ENCODE results near the gene FAM83E.
A peak's percentile ranks its signal among the peaks of the same experiment; 100 is the strongest.

The FAM83E gene

DNA sequence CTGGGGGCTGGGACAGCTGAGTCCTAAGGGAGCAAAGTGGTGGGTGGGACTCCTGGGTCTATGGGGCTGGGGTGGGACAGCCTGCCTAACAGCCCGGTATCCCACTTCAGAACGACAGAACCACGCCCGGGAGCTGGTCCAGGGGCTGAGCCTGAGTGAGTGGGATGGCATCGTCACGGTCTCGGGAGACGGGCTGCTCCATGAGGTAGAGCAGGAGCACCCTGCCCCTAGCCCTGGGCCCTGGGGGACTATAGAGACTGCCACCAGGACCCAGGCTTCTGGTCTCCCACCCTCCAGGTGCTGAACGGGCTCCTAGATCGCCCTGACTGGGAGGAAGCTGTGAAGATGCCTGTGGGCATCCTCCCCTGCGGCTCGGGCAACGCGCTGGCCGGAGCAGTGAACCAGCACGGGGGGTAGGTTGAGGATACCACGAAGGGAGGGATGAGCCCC, 13.0 kb upstream of the FAM83E start:
- no peak for DNase-seq

DNA sequence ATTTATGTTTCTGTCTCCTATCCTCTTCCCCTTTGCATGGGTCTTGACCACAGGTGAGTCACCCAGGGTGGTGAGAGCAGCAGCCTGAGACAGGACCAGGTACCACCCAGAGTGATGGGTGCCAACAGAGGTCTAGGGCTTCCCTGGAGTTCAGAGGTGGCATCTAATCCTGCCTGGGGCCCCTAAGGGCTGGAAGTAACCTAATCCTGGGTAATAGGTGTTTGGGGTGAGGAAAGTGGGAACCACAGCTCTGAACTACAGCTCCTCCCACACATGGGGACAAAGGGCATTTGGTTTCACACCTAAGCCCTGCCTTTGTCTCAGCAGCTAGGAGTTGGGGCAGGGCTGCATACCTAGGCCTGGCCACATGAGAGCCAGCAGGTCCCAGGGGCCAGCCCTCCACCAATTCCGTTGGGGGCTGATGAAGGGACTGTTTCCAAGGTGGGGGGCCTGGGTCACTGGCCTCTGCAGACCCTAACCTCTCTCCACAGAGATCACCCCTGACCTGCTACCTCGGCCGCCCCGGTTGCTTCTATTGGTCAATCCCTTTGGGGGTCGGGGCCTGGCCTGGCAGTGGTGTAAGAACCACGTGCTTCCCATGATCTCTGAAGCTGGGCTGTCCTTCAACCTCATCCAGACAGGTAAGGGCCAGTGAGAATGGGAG, 12.5 kb upstream of the FAM83E start:
- no peak for DNase-seq

DNA sequence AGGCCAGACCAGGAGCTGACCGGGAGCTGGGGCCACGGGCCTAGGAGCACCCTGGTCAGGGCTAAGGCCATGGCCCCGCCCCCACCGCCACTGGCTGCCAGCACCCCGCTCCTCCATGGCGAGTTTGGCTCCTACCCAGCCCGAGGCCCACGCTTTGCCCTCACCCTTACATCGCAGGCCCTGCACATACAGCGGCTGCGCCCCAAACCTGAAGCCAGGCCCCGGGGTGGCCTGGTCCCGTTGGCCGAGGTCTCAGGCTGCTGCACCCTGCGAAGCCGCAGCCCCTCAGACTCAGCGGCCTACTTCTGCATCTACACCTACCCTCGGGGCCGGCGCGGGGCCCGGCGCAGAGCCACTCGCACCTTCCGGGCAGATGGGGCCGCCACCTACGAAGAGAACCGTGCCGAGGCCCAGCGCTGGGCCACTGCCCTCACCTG, 11.0 kb upstream of the FAM83E start:
- no peak for DNase-seq

DNA sequence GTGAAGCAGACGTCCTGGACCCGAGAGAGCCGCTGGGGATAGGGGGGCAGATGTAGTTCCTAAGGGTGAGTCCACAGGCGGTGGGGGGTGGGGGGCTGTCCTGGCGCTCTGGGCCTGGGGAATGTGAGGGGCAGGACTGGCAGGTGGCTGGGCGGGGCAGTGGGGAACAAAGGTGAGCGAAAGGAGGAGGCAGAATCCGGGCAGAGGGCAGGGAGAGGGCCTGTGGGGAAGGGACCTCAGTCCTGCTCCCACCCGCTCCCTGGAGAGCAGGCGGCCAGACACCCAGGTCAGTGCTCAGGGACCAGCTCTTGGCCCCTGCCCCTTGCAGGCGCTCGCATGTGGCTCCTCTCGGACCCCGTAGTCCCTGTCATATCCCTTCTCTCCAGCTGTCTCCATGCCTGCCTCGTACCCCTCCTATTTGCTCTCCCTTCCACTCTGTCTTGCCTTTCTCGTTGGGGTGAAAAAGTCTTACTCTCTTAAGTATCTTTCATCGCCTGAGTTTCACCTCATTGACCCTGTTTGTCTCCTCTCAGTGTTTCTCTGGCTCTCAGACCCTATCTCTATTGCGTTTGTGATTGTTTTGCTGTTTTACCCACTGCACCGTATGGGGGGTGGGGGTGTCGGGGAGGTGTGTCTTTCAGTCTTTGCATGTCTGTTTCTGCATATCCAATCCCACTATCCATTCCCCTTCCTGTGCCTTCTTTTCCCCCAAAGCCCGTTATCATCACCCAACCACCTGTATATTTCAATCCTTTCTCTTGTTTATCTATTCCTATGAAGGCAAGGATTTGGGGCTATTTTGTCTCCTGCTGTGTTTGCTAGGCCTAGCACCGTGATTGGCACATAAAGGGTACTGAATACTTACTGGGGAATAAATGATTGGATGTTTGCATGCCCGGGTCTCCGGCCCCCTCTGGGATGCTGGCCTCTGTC, 10.2 kb upstream of the FAM83E start:
- no peak for DNase-seq

DNA sequence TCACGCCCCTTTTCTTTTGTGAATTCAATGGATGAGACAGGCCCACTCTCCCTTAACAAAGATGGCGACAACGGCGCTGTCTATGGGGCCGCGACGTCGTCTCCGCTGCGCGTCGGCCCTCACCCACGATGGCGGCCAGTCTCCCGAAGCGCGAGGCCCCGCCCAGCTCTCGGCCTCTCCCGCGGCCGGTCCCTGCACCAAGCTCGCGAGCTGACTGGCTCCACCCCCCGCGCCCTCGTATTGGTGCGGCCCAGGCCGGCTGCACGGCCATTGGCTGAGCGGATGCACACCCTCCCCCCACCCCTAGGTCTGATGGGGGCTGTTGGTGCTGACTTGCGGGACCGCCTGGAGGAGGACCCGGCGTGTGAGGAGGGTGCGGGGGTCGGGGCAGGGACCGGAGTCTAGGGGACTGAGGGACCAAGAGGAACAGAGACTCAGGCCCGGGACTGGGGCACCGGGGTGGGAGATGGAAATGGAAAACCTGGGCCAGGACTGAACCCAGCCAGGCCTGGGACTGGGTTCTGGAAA, 9.3 kb upstream of the FAM83E start:
- peak; percentile 72 to 91 for DNase-seq

DNA sequence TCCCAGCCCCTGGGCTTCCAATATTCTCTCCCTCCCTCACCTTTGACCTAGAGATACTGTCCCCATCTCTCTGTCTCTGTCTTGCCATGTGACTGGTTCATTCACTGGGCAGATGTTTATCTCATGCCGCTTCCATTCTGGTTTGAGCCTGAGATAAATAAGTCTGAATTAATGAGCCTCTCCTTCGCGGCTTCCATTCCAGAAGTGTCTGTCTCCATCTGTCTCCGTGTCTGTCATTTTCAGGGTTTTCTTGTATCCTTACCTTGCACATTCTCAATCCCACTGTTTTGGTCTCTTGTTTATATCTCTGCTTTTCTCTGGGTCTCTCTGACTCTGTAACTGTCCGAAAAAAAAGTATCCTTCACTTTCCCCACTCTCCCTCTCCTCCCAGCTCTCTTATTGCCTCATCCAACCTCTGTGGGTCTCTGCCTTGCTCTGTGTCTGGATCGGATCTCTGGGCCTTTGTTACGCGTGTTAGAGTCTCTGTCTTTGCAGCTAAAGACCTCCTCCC, 8.7 kb upstream of the FAM83E start:
- DNase-seq, result no peak

DNA sequence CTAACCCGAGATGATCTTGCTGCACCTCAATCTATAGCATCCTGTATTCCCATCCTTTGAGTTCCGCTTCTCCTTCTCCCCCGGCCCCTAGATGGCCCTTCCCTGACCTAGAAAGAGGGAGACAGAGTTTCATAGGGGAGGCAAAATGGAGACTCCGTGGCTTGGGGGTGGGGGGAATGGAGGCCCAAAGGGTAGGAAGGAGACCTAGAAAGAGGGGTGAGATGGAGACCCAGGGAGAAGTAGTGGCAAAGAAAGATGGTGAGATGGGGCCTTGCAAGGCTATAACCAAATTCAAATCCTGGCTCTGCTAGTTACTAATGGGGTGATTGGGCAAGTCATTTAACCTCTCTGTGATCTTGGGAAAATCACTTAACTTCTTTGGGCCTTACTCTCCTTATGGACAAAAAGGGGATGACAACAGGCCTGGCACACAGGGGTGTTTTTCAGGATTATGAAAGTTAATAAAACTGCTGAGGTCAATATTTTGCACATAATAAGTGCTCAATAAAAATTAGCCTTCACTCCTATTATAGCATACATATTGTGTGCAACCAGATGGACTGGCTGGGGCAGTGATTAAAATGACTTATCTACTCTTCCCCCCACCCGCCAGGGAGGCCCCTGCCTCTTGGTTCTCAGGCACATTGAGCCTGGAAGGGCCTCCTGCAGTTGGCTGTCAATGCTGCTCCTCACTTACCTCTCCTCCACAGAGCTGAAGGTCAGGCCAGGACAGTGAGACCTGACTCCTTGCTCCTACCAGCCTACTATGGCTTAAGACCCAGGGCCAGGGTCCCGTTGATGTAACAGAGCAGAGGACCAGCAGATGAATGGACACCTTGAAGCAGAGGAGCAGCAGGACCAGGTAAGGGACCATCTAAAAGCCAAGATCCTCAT, 5.1 kb upstream of the FAM83E start:
- no peak for DNase-seq

DNA sequence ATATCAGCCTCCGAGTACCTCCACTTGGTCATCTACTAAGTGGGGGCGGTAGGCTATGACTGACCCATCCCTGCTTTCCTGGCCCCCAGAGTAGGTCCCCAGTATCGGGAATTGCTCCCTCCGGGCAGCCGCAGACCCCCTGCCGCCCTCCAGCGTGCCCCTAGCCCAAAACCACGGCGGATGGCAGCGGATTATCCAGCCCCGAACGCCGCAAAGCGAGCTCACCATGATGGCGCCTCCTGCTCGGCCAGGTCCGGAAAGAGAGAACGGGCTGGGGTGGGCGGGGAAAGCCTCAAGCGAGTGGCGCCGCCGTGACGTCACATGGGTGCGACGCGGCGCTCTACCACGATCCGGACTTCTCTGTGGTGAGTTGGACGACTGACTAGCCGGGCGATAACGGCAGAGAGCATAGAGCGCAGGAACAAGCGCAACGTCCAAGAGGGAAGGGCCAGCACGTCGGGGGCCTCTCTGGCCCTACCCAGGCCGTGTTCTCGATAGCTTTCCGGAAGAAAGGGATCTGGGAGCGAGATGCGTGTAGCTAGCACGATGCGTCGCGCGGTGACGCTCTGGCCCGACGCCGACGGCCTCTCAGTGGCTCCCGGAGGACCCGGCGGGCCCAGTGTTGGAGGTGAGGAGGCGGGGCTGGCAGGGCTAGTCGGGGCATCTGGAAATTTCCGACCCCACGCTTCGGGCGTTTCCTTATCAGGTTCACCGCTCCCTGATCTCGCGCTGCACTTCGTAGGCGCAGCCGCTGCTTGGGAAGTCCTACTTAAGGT, 4.2 kb upstream of the FAM83E start, which contains the start of the genes RPL18 and SPHK2:
Gene RPL18, minus strand, starts transcription at position 263 of the 776 bp plus-strand sequence. Its CDS starts 35 bp downstream, at position 228.
Gene SPHK2, plus strand, starts transcription at position 591 of the 776 bp plus-strand sequence. CDS start 1,009 bp downstream, outside the sequence.
- DNase-seq, result peak; percentile 94 to 100

DNA sequence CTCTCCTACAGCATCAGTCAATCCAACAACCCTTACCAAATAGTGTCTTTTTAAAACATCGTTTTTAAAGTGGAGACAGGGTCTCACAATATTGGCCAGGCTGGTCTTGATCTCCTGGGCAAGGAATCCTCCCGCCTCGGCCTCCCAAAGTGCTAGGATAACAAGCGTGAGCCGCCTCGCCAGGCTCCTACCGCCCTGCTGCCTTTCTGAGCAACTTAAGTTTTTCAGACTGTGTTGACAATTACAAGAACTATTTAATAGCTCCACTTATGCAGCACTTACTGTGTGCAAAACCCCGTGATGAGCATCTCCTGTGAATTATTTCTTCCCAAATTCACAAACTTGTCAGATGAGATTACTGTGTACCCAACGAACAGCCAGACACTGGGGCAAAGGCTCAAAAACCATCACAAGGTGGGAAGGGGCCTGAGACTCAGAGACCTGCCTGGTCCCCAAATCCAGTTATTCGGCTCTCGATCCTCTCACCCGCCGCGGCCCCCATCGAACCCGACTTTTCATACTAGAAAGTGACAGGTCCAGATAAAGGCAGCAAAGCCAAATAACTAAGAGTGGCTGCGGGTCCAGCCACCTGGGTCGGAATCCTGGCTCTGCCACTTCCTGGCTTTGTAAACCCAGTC, 3.5 kb upstream of the FAM83E start:
- DNase-seq, result no peak

DNA sequence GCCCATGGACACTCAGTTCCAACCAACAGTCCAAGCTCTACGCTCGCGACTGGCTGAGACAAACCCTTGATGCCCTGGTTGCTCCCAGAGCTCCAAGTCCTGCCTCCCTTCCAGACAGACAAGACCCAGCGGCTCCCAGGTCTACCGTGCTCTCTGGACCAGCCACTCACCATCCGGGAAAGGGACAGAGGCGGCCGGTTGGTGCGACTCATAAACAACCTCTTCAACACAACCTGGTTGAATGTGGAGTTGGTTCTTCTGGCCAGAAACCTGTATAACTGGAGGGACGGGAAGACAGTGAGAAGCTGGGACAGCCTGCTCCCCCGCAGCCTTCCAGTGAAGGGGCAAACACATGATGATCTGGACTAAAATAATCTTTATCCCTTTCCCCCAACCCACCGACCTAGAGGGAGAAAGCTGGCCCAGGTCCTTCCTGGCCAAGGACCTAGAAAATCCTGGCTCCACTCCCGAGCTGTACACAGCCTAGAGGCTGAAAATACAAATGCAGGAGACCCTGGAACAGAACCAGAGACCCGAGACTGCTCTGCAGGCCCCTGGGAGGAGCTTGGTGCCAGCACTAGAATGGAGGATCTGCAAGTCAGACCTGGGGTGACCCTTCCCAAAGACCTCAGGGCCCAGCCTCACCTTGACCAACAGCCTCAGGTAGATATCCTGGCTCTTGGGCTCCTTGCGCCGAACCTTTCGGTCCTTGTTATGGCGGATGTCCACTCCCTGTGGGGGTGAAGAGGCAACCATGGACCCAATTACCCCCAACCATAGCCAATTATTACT, 2.5 kb upstream of the FAM83E start:
- no peak for DNase-seq

DNA sequence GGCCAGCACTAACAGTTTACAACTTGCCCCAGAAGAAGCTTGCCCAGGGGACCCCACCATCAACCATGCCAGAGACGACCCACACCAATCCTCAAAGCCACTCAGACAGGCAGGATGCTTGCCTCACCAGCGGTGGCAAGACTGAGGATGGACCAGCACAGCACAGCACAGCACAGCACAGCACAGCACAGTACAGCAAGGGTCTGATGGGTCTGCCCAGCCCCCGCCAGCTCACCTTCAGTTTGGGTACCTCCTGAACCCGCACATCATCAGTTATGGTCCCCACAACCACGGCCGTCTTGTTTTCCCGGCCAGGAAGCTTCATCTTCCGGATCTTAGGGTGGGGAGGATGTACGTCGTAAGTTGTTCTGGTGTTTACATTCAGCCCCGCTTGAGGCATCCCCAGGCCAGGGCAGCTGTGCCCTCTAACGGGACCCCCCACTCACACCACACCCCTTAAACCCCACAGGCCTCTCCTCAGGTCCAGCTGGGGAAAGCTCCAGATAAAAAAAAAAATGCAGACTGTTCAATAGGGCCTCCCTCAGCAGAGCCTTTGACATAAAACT, 1.7 kb upstream of the FAM83E start:
- DNase-seq, result no peak

DNA sequence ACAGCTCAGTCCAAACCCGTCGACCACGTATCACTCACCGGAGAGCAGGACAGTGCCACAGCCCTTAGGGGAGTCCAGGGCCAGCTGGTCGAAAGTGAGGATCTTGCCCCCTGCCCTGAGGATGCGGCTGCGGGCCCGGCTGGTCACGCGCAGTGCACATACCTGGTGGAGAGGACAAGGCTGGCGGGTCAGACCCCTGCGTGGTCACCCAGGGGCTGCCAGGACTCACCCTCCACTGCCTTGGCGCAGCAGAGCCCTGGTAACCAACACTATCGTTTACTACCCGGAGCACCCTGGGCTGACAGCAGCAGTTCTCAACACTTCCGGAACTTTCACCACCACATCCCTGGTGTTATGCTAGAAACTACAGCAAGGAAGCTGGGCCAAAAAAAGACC, 1.2 kb upstream of the FAM83E start:
- DNase-seq, result no peak

DNA sequence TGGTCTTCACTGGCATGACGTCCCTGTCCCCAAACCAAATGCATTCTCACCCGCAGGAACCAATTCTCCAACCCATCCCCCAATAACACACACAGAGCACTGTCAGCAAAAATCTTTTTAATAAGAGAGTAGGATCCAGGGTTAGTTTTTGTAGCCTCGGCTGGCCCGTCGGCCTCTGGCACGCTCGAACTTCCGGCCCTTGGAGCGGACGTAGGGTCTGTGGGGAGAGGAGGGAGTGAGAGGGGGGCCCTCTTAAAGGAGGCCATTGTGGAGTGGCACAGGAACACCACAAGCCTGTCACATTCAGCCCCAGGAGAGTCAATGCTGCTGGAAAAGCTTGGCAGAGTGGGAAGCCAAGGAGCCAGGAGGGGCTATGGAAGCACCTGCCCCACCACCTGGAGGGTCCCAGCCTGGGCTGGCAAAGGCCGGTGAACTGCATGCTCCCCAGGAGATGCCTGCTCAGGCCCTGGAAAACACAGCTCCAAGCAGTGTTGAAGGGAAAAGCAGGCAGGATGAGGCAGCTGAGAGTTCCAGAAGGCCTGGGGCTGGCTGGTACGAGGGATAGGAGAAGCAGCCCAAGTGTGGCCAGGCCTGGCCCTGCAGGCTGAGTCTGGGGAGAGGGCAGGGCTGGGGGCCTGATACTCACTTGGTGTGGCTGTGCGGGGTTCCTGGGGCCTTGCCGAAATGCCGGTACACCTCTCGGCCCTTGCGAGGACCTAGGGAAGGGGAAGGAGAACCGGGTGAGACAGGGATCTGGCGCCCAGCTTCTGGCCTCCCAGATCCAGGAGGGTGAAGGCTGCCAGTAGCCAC, 560 bp upstream of the FAM83E start:
- no peak for DNase-seq

DNA sequence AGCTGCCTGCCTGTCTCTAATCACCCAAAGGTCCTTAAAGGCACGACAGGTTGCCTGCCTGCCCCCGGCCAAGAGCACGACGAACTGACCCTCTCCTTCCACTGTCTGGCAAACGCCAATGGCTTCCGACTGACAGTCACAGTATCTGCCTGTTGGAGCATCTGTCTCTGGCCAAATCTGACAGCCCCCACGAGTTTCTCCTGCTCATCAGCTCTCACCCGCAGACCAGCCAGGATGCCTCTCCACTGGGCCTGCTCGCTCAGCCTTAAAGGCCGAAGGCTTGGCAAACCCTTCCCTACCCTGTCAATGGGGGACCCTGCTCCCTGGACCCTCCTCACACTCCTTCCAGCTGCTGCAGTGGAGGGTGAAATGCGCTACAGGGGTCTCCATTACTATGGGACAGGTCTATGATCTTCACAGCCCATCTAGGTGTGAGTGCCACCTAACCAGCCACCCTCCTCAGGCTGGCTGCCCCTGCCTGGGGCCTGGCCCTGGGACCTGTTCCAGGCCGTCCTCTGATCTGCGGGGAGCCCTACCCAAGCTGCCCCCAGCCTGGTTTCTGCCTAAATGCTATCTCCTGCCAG, 932 bp downstream of the FAM83E start:
- no peak for DNase-seq

DNA sequence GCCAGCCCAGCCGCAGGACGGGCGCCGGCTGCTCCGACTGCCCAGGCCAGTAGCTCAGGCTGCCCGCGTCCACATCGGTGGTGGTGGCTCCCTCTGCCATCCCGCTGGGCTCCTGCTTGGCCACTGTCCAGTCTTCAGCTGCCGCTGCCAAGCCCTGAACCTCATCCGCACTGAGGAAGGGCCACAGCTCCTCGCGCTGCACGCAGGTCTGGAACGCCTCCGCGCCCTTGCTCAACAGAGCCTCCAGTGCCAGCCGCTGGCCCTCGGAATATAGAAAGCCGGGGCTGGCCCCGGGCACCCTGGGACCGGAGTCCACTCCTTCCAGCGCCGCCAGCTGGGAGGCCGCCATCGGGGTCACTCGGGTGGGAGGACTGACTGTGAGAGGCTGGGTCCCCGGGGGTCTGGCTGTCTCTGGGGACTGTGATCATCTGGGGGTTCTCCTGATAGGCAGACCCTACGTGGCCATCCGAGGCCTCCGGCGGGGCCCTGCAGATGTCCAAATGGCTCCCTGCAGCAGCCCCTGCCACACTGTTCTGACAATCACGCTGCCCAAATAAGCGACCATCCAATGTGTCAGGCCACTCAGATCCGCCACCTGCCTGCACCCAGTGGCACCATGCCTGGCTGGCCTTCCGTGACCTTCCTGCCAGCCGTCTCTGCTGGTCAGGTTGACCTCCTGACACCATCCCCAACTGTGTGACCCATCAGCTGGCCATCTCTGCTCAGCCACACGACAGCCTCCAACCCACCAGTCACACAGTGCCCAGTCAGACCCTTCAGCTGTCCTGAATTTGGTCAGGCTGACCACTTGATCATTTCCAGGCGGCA, 1.6 kb downstream of the FAM83E start:
- DNase-seq, result no peak

DNA sequence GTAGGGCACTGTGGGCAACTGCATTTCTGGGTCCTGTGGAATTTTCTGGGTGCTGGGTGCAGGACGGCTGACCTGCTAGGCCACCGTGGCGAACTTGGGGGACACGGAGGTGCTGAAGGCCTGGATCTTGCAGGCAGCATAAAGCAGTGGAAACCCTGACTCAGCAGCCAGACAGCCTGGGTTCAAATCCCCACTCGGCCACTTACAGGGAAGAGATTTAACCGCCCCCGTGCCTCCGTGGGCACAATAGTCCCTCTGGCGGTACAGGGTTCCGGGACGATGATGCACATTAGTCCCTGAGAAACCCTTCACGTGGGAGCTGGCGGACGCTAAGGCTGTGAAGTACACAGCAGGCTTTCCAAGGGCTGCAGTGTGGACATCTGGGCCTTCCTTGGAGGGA, 3.0 kb downstream of the FAM83E start:
- no peak for DNase-seq

DNA sequence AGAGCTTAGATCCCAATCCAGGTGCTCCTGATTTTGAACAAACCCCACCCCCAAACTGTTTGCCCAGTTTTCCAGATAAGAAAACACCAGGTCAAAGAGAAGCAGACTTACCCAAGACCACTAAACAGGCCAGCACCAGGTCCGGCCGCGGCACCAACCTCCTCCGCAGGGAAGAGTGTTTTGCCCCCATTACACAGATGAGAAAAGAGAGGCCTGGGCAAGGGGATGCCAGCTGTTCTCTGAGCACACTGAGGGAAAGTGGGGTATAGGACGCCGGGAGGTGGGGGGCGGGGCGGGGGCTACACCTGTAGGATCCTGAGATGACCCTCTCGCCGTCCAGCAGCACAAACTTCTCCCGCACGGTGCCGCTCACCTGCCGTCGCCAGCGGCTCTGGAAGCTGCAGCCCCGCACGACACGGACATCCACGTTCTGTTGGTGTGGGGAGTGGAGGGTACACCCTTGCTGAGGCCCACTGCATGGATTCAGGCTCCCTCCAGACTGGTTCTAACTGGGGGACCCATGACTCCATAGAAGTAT, 5.2 kb downstream of the FAM83E start:
- no peak for DNase-seq
